Activated T-cell treated with anti-CD3 and anti-CD28 coated beads for 24 hours (primary cell): ENCODE results near the gene MED13.
A peak's percentile ranks its signal among the peaks of the same experiment; 100 is the strongest.
"Not testable (repeated sequence)": the region's sequence is repeated elsewhere in the genome, so short reads cannot be mapped to it uniquely, and the experiment has no call there.

Source experiments
- DNase-seq: peaks from one replicate; pipeline ENCODE4 v3.0.0-alpha.2; 2020; ENCODE audit warnings: low read depth

The MED13 gene

GRCh38 chr17:61997664-61998063 is 67.4 kb downstream of the MED13 start:
- DNase-seq, result no peak

- DNase-seq, result no peak
These were observed 68.0 kb downstream of the MED13 start for GRCh38 chr17:61996916-61997605.

GRCh38 chr17:61989509-61989908 is 75.6 kb downstream of the MED13 start:
- DNase-seq, result no peak

GRCh38 chr17:61986898-61987297 is 78.2 kb downstream of the MED13 start:
- DNase-seq, result no peak

GRCh38 chr17:61984821-61985220 is 80.3 kb downstream of the MED13 start:
- DNase-seq, result no peak

- DNase-seq, result no peak
These were observed 83.8 kb downstream of the MED13 start for GRCh38 chr17:61981323-61981722.

GRCh38 chr17:61980535-61980934 is 84.5 kb downstream of the MED13 start:
- no peak for DNase-seq

- DNase-seq, result no peak
These were observed 91.0 kb downstream of the MED13 start for GRCh38 chr17:61974115-61974514.

GRCh38 chr17:61972311-61972710 is 92.8 kb downstream of the MED13 start:
- DNase-seq, result no peak

GRCh38 chr17:61970030-61970429 is 95.0 kb downstream of the MED13 start:
- DNase-seq, result no peak

- DNase-seq, result no peak
These were observed 96.3 kb downstream of the MED13 start for GRCh38 chr17:61968757-61969156.

GRCh38 chr17:61967729-61968128 is 97.3 kb downstream of the MED13 start:
- no peak for DNase-seq

- no peak for DNase-seq
These were observed 98.9 kb downstream of the MED13 start for GRCh38 chr17:61966191-61966590.

GRCh38 chr17:61955619-61956018 is 109.5 kb downstream of the MED13 start:
- no peak for DNase-seq

GRCh38 chr17:61947367-61948078 is 117.6 kb downstream of the MED13 start:
- no peak for DNase-seq

GRCh38 chr17:61946359-61946758 is 118.7 kb downstream of the MED13 start:
- no peak for DNase-seq

- no peak for DNase-seq
These were observed 122.0 kb downstream of the MED13 start for GRCh38 chr17:61943117-61943516.

- DNase-seq, result no peak
These were observed 123.0 kb downstream of the MED13 start for GRCh38 chr17:61942085-61942484.

GRCh38 chr17:61928101-61928436 is 137.0 kb downstream of the MED13 start:
- DNase-seq, result no peak

GRCh38 chr17:61927208-61928100 is 137.6 kb downstream of the MED13 start, which contains the start of gene INTS2:
INTS2 (minus strand) TSS chr17:61927982; CDS start chr17:61926644, 1,338 bp downstream.
- peak; percentile 92 for DNase-seq

- no peak for DNase-seq
These were observed 138.3 kb downstream of the MED13 start for GRCh38 chr17:61926826-61927207.

GRCh38 chr17:61915162-61915561 is 149.9 kb downstream of the MED13 start:
- DNase-seq, result not testable (repeated sequence)
